NCI-H1092 (cell line): ENCODE results near the gene BTBD19.
"Not testable (repeated sequence)": the region's sequence is repeated elsewhere in the genome, so short reads cannot be mapped to it uniquely, and the experiment has no call there.

Experiments used
- DNase-seq: peaks from one replicate; lab custom pipeline; 2025; lab: John Stamatoyannopoulos, UW

Gene BTBD19

GRCh38 chr1:44828003-44828651, 19.8 kb downstream of the BTBD19 start:
- DNase-seq, result no peak

GRCh38 chr1:44828841-44829440, 20.6 kb downstream of the BTBD19 start:
- DNase-seq, result no peak

GRCh38 chr1:44829506-44830384, 21.4 kb downstream of the BTBD19 start:
- DNase-seq, result no peak

- no peak for DNase-seq
Observed at GRCh38 chr1:44830900-44831304, 22.6 kb downstream of the BTBD19 start.

GRCh38 chr1:44831516-44831915, 23.2 kb downstream of the BTBD19 start:
- no peak for DNase-seq

GRCh38 chr1:44832056-44832705, 23.9 kb downstream of the BTBD19 start:
- DNase-seq, result no peak

GRCh38 chr1:44834328-44834727, 26.0 kb downstream of the BTBD19 start:
- no peak for DNase-seq

GRCh38 chr1:44835738-44836675, 27.7 kb downstream of the BTBD19 start:
- peak; percentile 77 for DNase-seq

- DNase-seq, result not testable (repeated sequence)
Observed at GRCh38 chr1:44838294-44838693, 30.0 kb downstream of the BTBD19 start.

- no peak for DNase-seq
Observed at GRCh38 chr1:44839576-44839975, 31.3 kb downstream of the BTBD19 start.

- no peak for DNase-seq
Observed at GRCh38 chr1:44842486-44842861, 34.2 kb downstream of the BTBD19 start.

- peak; percentile 90 for DNase-seq
Observed at GRCh38 chr1:44842862-44843655, 34.7 kb downstream of the BTBD19 start, which contains the start of gene PTCH2. TSS of gene PTCH2 (minus strand) at chr1:44843253. CDS start at chr1:44842932, 321 bp downstream.

GRCh38 chr1:44846985-44847384, 38.7 kb downstream of the BTBD19 start:
- no peak for DNase-seq

GRCh38 chr1:44847845-44848244, 39.5 kb downstream of the BTBD19 start:
- DNase-seq, result no peak

GRCh38 chr1:44848456-44849181, 40.3 kb downstream of the BTBD19 start:
- DNase-seq, result no peak

- no peak for DNase-seq
Observed at GRCh38 chr1:44849575-44850132, 41.3 kb downstream of the BTBD19 start.

- DNase-seq, result no peak
Observed at GRCh38 chr1:44851308-44851707, 43.0 kb downstream of the BTBD19 start.

GRCh38 chr1:44853201-44853600, 44.9 kb downstream of the BTBD19 start:
- DNase-seq, result no peak

- no peak for DNase-seq
Observed at GRCh38 chr1:44854970-44855369, 46.6 kb downstream of the BTBD19 start.
